Liver (tissue), 9 donors: ENCODE results near the gene CAP1. TPM values are rescaled to one million over a fixed set of nuclear protein-coding genes. Genes with fewer than 3 reads are reported as not detected.

ENCODE experiments used
- DNase-seq: peaks from one replicate; pipeline ENCODE4 v3.0.0-alpha.2; 2017; ENCODE audit warnings: low spot score
- H3K27ac ChIP-seq, 2 donors: one replicate each; pipeline ENCODE4 v1.7.0; 2013; ENCODE audit warnings: inconsistent platforms in 2 of 2, low read length in 2 of 2, control low read depth in 1 of 2, low read depth in 1 of 2, mild to moderate bottlenecking in 1 of 2
- H3K27me3 ChIP-seq, 4 donors: one replicate each; pipeline versions ENCODE4 v1.6.1 to v1.7.0; 2013; ENCODE audit warnings: low read length in 3 of 4, inconsistent platforms in 1 of 4, mild to moderate bottlenecking in 1 of 4, moderate library complexity in 1 of 4; ENCODE audit not compliant: control insufficient read depth in 4 of 4, insufficient read depth in 4 of 4
- H3K36me3 ChIP-seq, 4 donors: one replicate each; pipeline versions ENCODE4 v1.6.1 to v1.7.0; 2013; ENCODE audit warnings: low read length in 3 of 4, mild to moderate bottlenecking in 3 of 4, low read depth in 1 of 4, moderate library complexity in 1 of 4; ENCODE audit not compliant: control insufficient read depth in 4 of 4, insufficient read depth in 3 of 4
- H3K4me1 ChIP-seq, 4 donors: one replicate each; pipeline versions ENCODE4 v1.6.1 to v1.7.0; 2013; ENCODE audit warnings: low read length in 3 of 4, mild to moderate bottlenecking in 3 of 4, moderate library complexity in 1 of 4; ENCODE audit not compliant: control insufficient read depth in 4 of 4, insufficient read depth in 4 of 4
- H3K4me3 ChIP-seq, 3 donors: one replicate each; pipeline versions ENCODE4 v1.6.1 to v1.7.0; 2013; ENCODE audit warnings: low read length in 3 of 3, control low read depth in 1 of 3, low read depth in 1 of 3, mild to moderate bottlenecking in 1 of 3
- H3K9ac ChIP-seq, 2 donors: one replicate each; pipeline ENCODE4 v1.7.0; 2013; ENCODE audit warnings: low read length in 2 of 2, mild to moderate bottlenecking in 2 of 2, moderate library complexity in 2 of 2, control low read depth in 1 of 2, low read depth in 1 of 2
- H3K9me3 ChIP-seq, 4 donors: one replicate each; pipeline versions ENCODE4 v1.6.1 to v1.7.0; 2013; ENCODE audit warnings: low read length in 3 of 4; ENCODE audit not compliant: control insufficient read depth in 4 of 4
- EGR1 ChIP-seq, 2 donors: IDR thresholded peaks; 2 replicates each; pipeline ENCODE4 v1.6.1; 2016 to 2018; ENCODE audit warnings: antibody characterized with exemption in 2 of 2, low read depth in 2 of 2
- FOXA1 ChIP-seq: IDR thresholded peaks from 2 replicates; pipeline ENCODE4 v1.6.1; 2016; ENCODE audit warnings: antibody characterized with exemption
- FOXA2 ChIP-seq: IDR thresholded peaks from 2 replicates; pipeline ENCODE4 v1.6.1; 2016; ENCODE audit warnings: antibody characterized with exemption
- GABPA ChIP-seq, 2 donors: IDR thresholded peaks in 1 of 2; conservative IDR thresholded peaks in 1 of 2; 2 replicates each; pipeline ENCODE4 v1.6.1; 2016; ENCODE audit warnings: antibody characterized with exemption in 2 of 2, mild to moderate bottlenecking in 1 of 2, moderate library complexity in 1 of 2
- HNF4A ChIP-seq, 2 donors: conservative IDR thresholded peaks; 2 replicates each; pipeline ENCODE4 v1.6.1; 2016; ENCODE audit warnings: antibody characterized with exemption in 2 of 2, mild to moderate bottlenecking in 2 of 2
- NR2F2 ChIP-seq: IDR thresholded peaks from 2 replicates; pipeline ENCODE4 v1.6.1; 2016; ENCODE audit warnings: antibody characterized with exemption
- RAD21 ChIP-seq, 2 donors: IDR thresholded peaks; 2 replicates each; pipeline ENCODE4 v1.6.1; 2016; ENCODE audit warnings: antibody characterized with exemption in 2 of 2, mild to moderate bottlenecking in 2 of 2
- SP1 ChIP-seq: IDR thresholded peaks from 2 replicates; pipeline ENCODE4 v1.6.1; 2018; ENCODE audit warnings: antibody characterized with exemption, mild to moderate bottlenecking
- TAF1 ChIP-seq: conservative IDR thresholded peaks from 2 replicates; pipeline ENCODE4 v1.6.1; 2016; ENCODE audit warnings: antibody characterized with exemption, mild to moderate bottlenecking
- WGBS: extraction: QIAGEN DNeasy Blood & Tissue Kit; methylation state at CpG from one replicate; pipeline ENCODE4 v1.1.7; 2013; 5-methylcytosine and 5-hydroxymethylcytosine counted together
- polyA plus RNA-seq, 2 donors: library from polyadenylated mRNA; stranded (reverse) in 1 of 2; unstranded in 1 of 2; fragments of 200-250 nt in 1 of 2; fragments of >200 nt in 1 of 2; fragmentation: Nextera tagmentation in 1 of 2; extraction: Ambion mirVana in 1 of 2; gene quantifications; one replicate each; pipeline versions ENCODE4 v1.2.1 to v1.2.3, GENCODE V29; 2013 to 2015
- total RNA-seq, 2 donors: library from RNA; depleted of rRNA; stranded (reverse); fragments of >200 nt; gene quantifications; one replicate each; pipeline ENCODE4 v1.2.3, GENCODE V29; 2014
- TF ChIP-seq, protein P1 (sequence below): IDR thresholded peaks from 2 replicates; pipeline ENCODE4 v1.6.1; 2016; ENCODE audit warnings: antibody characterized with exemption
- TF ChIP-seq, protein P2 (sequence below): IDR thresholded peaks from 2 replicates; pipeline ENCODE4 v1.6.1; 2016; ENCODE audit warnings: antibody characterized with exemption
- TF ChIP-seq, protein P3 (sequence below): IDR thresholded peaks from 2 replicates; pipeline ENCODE4 v1.6.1; 2016; ENCODE audit warnings: antibody characterized with exemption, mild to moderate bottlenecking
- donor health status: healthy.
- donor health status: healthy.
- donor health status: healthy.
- donor health status: healthy.
- donor health status: healthy.

Gene CAP1
- total and polyA plus RNA-seq, 4 donors = 75.5 to 105 (median 84.6) TPM

DNA sequence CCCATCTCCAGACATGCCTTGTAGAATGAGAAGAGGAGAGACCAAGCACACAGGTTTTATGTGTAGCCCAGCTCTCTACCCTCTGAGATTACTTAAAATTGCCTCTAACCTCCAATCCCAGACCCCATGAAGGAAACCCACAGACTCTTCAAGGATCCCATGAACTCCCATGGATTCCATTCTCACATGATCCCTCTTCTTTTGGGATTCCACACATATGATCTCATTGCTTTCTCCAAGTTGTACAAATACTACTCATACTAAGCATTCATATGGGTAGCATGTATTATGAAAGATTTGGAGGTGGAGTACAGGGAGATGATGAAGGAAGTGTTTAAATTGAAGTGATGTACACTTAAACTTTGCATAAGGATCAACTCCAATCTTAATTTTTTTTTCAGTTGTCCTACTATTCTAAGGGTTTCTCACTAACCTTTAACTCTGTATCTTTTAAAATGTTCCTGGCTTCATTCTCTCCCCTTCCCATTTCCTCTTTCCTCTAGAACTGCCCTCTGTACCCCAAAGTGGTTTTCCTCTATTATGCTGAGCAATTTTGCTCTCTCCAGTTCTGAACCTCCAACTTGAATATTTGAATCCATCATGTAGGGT lies 44.0 kb upstream of the CAP1 start:
- TF ChIP-seq EGR1 (IDR thresholded peaks at IDR 0.05; ENCODE audit: low read depth in 2 of 2) = no peak
- no peak overlapping the region for H3K27ac ChIP-seq
- H3K4me3 ChIP-seq = no peak overlapping the region
- H3K9ac ChIP-seq = no peak overlapping the region
- no peaks in the 10 kb centered on the region for H3K36me3 ChIP-seq
- DNase-seq = no peak
- H3K27me3 ChIP-seq = no peaks in the 10 kb centered on the region
- no peaks in the 10 kb centered on the region for H3K9me3 ChIP-seq
- no peaks in the 10 kb centered on the region for H3K4me1 ChIP-seq

DNA sequence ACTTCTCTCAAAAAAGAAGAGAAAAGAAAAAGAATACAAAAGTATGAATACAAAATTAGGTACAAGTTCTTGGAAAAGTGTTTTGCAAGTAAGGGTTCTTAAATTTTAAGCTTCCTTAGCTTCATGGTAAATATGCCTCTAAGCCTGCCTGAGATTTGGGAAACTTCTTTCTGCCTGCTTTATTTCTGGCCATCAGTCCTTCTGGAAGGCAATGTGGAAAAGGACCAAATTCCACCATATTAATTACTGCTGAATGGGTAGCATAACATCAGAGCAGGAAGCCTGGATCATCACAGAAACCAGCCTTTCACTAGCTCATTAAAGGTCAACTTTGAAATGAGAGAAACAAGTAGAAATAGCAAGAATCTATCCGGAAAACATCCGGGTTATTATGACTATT lies 39.1 kb upstream of the CAP1 start:
- no peak overlapping the region for H3K9ac ChIP-seq
- DNase-seq = no peak
- WGBS = 59% methylated on average over 2 of the region's 2 CpGs
- no peaks in the 10 kb centered on the region for H3K4me1 ChIP-seq
- no peaks in the 10 kb centered on the region for H3K27me3 ChIP-seq
- H3K27ac ChIP-seq = no peak overlapping the region
- no peaks in the 10 kb centered on the region for H3K9me3 ChIP-seq
- no peaks in the 10 kb centered on the region for H3K36me3 ChIP-seq
- TF ChIP-seq FOXA2 (no peak), RAD21 (IDR thresholded peaks at IDR 0.05) (no peak), HNF4A (conservative IDR thresholded peaks at IDR 0.05) (no peak), NR2F2 (no peak), GABPA (IDR thresholded peaks at IDR 0.05 in 1 of 2, conservative IDR thresholded peaks at IDR 0.05 in 1 of 2) (no peak), EGR1 (IDR thresholded peaks at IDR 0.05; ENCODE audit: low read depth in 2 of 2) (no peak), TAF1 (no peak), SP1 (no peak), FOXA1 (no peak)
- TF ChIP-seq, protein P1, sequence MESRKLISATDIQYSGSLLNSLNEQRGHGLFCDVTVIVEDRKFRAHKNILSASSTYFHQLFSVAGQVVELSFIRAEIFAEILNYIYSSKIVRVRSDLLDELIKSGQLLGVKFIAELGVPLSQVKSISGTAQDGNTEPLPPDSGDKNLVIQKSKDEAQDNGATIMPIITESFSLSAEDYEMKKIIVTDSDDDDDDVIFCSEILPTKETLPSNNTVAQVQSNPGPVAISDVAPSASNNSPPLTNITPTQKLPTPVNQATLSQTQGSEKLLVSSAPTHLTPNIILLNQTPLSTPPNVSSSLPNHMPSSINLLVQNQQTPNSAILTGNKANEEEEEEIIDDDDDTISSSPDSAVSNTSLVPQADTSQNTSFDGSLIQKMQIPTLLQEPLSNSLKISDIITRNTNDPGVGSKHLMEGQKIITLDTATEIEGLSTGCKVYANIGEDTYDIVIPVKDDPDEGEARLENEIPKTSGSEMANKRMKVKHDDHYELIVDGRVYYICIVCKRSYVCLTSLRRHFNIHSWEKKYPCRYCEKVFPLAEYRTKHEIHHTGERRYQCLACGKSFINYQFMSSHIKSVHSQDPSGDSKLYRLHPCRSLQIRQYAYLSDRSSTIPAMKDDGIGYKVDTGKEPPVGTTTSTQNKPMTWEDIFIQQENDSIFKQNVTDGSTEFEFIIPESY = no peak
- TF ChIP-seq, protein P2, sequence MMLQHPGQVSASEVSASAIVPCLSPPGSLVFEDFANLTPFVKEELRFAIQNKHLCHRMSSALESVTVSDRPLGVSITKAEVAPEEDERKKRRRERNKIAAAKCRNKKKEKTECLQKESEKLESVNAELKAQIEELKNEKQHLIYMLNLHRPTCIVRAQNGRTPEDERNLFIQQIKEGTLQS = no peak
- TF ChIP-seq, protein P3, sequence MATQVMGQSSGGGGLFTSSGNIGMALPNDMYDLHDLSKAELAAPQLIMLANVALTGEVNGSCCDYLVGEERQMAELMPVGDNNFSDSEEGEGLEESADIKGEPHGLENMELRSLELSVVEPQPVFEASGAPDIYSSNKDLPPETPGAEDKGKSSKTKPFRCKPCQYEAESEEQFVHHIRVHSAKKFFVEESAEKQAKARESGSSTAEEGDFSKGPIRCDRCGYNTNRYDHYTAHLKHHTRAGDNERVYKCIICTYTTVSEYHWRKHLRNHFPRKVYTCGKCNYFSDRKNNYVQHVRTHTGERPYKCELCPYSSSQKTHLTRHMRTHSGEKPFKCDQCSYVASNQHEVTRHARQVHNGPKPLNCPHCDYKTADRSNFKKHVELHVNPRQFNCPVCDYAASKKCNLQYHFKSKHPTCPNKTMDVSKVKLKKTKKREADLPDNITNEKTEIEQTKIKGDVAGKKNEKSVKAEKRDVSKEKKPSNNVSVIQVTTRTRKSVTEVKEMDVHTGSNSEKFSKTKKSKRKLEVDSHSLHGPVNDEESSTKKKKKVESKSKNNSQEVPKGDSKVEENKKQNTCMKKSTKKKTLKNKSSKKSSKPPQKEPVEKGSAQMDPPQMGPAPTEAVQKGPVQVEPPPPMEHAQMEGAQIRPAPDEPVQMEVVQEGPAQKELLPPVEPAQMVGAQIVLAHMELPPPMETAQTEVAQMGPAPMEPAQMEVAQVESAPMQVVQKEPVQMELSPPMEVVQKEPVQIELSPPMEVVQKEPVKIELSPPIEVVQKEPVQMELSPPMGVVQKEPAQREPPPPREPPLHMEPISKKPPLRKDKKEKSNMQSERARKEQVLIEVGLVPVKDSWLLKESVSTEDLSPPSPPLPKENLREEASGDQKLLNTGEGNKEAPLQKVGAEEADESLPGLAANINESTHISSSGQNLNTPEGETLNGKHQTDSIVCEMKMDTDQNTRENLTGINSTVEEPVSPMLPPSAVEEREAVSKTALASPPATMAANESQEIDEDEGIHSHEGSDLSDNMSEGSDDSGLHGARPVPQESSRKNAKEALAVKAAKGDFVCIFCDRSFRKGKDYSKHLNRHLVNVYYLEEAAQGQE = no peak
- no peak overlapping the region for H3K4me3 ChIP-seq
